KG1 (cell line): ENCODE results near the gene F13A1.
A peak's percentile ranks its signal among the peaks of the same experiment; 100 is the strongest.

Experiments
- DNase-seq: peaks from one replicate; lab custom pipeline; 2025; lab: John Stamatoyannopoulos, UW

The F13A1 gene

DNA sequence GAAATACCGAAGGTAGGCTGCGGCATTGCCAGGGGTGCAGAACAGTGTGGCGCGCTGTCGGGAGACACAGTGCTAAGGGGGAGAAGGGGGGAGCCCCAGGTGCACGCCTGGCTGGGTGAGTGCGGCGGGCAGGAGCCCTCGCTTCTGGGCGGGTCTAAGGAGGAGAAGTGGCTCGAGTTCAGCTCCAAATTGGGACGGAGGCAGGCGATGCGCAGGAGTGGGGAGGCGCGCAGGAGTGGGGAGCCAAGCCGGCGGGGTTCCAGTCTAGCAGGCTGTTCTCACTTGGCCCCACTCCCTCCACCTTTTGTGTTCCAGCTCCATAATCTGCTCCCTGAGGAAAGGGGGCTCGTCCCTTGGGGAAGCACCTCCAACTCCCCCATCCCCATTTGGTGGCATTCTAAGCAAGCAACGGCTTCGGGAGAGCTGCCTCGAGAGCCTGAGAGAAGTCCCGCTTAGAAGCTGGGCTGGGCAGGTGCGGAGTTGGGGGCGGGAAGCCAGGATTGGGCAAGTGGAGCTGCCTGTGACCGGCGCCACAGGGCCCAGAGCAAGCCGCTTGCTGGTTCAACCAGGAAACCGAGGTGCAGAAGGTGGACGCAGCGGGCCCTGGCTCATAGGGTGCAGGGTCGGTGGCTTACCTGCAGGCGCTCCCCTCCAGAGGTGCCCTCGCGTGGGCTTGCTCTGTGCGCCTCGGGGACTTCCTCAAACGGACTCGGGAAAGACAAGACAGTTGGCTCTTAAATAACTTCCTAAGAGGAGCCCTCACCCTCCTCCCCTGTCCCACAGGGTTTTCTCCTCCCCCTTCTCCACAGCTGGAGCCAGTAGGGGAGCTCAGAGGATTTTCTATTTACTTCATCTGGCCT is at the start of gene F13A1:
F13A1 (minus strand) TSS at position 711 of the 860 bp plus-strand sequence. CDS start 1,998 bp downstream, outside the sequence.
- DNase-seq: no peak

DNA sequence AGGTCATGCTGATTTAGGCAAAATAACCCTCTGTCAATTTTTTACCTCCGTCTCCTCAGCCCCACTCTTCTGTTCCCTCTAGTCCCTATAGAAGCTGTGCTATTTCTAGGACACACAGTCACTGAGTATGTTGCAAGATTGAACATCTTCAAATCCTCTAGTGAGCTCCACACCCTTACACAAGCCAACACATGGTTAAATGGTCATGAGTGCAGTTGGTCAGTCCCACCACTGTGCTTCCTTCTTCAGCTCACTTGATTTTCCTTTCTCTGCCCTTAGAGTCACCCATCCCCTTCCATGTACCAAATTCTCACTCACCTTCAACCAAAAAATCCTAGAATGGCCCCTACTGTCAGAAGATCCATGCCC is 48.2 kb upstream of the F13A1 start:
- DNase-seq: no peak

DNA sequence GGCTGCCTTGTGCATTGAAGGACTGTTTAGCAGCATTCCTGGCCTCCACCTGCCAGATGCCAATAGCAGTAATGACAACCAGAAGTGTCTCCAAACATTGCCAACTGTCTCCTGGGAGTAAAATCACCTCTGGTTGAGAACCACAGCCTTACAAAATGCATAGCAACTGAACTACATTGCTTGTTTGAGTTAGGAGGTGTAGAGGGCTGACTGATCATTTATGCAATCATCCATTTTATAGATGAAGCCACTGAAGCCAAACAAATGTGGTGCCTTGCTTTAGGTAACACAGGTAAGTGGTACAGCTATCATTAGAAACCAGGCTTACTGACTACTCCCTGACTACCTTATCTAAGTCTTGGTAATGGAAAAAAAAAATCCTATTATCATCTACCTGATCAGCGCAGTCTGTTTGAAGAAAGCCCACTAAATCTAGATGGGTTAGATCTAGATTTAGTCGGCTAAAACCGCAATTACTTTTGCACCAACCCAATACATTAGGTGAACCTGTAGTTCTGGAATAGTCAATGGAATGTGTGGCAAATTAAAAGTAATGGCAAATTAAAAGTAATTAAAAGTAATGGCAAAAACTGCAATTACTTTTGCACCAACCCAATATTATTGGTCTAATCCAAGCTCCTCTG is 47.7 kb upstream of the F13A1 start:
- DNase-seq: no peak

DNA sequence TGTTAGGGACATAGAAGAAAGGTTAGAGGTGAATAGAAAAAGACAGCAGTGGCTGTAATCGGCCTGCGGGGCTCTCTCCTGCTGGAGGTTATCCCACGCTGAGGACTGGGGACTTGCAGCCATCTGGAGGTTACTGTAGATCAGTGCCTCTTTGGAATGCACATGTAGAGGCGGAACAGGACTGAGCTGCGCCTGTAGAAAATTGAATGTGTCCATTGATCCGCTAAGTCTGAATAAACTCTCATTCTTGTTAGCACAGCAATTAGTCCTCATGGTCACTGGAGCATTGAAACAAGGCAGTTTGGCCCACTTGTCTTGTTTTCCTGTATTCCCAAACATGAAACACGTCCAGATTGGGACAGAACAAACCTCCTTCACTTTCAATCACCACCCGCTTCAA is 46.3 kb upstream of the F13A1 start:
- no peak for DNase-seq

DNA sequence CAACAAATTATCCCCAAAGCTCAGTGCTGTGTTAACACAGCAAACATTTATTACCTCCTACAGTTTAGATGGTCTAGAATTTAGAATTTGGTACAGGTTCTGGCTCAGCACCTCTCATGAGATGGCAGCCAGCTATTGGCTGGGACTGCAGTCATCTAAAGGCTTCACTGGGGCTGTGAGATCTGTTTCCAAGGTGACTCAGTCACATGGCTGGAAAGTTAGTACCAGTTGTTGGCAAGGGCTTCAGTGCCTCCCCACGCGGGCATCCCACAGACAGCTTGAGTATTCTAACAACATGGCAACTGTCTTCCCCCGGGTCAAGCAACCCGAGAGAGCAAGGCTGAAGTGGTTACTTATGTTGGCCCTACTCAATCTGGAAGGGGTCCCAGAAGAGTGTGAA is 44.8 kb upstream of the F13A1 start:
- no peak for DNase-seq

DNA sequence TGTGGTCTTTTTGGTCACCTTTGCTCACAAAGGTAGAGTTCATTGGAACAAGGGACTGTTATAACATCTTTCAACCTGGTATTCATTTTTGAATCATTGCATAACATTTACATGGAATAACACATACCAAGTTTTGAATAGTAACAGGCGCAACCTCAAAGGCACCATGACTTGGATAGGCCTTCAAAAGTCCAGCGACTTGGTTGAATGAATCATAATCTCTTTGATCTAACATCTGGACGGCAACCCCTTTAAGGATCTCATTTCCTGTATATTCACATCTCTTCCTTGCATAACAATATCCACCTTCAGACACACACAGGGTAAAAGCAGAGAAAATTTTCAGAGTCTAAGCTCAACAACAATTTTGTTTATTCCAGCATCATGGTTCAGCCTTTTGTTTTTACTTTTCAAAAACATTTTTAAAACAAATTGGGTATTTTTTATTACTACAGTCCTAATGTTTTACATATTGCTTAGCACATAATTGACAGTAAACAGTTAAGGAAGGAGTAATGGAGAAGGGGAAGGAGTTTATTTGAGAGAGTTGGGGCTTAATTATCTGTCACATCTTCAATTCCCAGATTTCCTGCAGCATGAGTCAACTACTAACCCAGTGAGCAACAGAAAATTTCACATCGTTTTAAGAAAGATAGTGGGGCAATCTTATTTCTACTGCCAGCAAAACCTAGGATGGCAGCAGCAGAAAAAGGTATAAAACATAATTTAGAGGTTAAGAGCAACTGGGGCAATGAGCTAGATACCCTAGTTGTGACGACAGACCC is 41.8 kb upstream of the F13A1 start:
- DNase-seq: no peak

DNA sequence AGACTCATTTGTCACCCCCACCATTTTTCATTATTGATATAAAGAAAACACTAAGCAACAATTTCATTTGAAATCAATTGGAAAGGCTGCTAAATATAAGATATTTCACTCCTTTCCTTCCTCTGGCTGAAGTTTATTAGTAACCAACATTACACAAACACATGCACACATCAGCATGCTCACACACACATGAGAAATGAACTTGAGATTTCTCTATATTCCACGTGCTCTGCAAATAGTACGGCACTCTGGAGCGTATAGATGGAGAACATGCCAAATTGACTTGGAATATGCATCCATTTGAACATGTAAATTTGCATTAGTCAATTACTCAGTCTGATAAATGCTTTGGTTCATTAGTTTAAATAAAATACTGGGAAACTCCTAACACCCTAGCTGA is 37.1 kb upstream of the F13A1 start:
- DNase-seq: no peak

DNA sequence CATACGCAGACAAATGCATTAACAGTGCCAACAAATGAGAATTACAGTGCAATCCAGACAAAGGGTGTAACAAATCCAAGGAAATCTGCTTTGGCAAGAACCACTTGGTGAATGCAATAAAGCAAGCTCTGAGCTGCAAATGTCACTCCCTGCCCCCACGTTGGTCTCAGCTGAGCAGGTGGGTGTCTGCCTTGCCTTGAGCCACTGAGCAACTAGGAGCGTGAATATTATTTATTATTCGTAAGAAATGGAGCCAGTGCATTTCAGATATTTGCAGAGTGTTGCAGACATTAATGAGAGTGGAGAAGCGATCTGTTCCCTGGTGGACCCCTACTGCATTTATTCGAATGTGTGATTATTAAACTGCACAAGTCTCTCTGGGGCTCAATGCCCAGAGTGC is 36.6 kb upstream of the F13A1 start:
- no peak for DNase-seq

DNA sequence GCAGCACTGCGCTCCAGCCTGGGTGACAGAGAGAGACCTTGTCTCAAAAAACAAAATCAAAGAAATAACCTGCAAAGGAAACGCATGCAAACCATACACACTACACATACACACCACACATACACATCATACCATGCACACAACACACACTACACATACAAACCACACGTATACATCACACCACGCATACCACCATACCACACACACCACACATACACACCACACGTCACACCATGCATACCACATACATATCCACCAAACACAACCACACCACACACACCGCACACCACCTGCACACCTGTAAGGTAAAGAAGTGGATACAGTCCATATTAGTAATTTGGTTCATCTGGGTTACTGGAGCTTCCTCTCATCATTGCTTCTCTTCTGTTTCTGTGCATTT is 32.3 kb upstream of the F13A1 start:
- DNase-seq: no peak

DNA sequence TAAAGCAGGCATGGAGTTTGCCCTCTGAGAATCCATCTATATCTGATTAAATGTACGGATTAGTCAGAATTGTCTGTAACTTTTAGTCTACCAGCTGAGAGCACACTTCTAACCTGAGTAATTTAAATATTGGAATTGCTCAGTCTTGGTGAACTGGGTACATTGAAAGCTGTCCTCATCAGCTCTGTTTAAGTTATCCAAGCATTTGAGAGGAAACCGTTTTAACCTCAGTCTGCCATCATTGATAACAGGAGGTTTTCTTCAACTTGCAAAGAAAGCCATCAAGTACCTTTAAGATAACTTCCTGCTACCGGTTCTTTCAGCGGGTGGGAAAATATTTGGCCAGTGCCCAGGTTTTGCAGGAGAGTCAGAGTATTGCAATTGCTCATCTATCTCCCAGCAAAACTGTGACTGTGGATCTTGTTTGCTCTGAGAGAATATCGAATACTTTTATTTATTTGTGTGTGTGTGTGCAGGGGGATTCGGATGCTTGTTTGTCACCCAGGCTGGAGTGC is 31.1 kb upstream of the F13A1 start:
- no peak for DNase-seq

DNA sequence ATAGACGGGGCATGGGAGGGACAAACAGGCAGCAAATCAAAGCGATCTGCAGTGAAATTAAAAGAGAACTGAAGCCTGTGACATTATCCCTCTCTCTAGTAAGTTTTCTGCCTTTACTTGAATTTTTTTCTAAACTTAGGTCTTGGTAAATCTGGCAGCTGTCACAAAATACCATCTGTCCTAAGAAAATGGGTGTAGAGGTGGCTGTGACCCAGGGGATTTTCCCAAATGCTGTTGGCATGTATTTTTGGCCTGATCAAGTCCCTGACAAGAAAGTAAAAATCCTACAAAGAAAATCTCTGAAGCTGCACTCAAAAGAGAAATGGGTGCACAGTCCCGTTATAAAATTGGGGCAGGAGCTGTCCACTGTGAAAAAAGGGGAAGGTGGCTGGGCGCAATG is 30.2 kb upstream of the F13A1 start:
- no peak for DNase-seq

DNA sequence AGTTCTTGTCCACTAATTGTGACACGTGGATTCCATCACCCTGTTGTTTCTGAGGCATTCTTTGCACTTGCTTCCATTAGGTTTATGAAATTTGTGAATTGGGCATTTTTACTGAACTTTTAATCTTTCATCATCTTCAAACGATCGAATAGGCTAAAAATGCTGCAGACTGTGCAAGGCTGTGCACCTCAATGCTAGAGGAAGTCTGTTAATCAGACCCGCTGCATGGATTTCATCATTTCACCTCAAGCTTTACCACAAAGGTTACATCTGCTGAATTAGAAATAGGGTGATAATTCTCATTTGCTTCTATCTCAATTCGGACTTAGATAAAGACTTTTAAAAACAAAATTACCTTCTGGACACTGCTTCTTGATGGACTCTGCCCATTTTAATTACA is 27.8 kb upstream of the F13A1 start:
- no peak for DNase-seq

DNA sequence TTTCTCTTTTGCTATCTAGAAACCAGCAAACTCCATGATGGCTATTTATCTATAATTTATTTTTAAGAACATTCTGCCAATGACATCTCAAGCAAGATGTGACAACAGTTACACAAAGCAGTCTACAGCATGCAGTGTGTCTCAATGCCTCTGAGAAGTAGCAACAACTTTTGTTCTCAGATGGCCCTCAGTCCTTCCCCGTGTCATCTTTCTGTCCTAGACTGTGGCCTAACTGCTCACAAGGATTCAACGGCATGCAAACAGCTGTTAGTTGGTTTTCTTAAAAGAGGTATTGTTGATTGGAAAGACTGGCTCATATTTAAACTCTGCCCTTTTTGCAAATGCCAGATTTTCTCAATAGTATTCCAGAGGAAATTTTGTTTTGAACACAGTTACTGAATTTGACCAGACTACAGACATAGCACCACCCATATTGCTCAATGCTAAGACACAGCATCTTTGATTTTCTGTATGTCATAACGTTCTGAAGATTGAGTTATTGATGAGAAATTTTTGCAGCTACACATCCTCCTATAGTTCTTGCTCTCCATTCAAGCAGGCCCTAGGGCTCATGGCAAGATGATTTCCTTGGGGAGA is 26.1 kb upstream of the F13A1 start:
- no peak for DNase-seq

DNA sequence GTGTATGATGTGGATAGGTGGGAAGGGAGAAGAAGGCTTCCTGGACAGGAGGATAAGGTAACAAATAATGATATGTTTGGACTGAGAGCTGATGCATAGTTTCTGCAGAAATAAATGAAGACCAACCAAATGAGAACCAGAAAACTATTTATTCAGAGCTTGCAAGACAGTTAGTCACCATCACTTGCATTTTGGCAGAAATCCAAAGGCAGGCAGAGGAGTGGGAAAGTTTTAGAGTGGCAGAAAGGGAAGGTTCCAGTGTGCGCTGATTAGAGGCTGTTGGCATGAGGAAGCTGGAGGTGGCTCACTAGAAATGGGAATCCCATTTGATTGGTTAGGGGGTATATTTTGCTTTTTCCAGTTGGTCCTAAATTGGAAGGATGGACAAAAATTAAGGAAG is 13.0 kb upstream of the F13A1 start:
- DNase-seq: no peak

DNA sequence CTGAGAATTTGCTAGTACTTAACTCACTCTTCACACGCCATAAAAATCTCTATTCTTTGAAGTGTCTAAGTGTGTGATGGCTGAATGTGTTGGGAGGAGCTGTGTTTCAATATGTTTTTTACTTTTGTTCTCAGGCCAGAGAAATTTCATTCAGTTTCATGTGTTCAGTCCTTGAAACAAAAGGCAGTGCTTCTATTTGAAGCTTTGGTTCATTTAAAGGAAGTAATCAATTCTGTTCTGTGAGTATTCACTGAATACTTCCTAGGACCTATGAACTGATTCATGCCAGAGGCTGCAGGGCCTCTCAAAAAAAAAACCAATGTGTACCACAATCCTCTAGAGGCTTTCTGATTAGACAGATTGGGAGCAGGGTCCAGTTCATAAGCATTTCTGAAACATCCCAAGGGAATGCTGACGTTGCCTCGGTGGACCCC is 12.4 kb upstream of the F13A1 start:
- DNase-seq: no peak

DNA sequence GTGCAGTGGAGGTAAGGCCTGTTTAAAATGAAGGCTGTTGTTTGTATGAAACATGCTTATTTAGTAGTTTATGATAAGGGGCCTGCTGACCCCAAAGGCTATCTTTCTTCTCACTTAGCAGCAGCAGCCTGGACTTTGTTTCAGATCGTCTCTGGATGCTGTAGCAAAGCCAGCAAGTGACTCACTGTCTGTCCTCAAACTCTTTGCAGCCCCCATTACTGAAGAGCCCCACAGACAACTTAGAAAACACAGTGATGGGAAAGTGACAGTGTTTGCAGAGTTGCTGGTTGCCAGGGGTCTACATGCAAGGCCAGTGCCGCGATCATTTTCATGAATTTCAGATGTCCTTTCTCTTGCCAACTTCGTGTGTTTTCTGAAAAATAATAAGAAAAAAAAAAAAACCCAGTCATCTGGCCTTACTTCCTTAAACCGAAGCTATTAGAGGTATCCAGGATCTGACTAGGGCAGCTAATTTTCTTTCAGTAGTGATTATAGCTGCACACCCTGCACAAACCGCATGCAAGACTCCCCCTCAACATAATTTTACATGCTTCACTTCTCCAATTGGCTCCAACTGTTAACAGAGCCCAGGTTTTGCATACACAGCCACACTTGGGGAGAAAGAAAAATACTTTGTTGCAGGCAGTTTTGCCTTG is 11.6 kb upstream of the F13A1 start:
- DNase-seq: peak; percentile 5

DNA sequence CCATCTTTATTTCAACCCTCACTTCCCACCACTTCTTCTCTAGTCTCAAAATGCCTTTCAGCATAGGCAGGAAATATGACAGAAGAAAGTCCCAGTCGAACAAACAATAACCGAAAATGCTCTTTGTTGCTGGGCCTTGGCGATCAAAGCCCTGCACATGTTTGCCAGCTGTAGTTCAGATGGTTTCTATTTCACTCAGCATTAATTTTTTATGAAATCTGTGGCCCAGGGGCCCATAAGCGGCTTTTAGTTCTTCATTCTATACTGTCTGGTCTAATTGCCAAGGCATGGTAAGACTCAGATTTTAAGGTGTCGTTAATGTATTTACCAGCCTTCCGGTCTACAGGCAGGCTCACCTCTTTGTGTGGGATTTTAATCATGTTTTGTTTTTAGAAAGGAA is 10.9 kb upstream of the F13A1 start:
- no peak for DNase-seq

DNA sequence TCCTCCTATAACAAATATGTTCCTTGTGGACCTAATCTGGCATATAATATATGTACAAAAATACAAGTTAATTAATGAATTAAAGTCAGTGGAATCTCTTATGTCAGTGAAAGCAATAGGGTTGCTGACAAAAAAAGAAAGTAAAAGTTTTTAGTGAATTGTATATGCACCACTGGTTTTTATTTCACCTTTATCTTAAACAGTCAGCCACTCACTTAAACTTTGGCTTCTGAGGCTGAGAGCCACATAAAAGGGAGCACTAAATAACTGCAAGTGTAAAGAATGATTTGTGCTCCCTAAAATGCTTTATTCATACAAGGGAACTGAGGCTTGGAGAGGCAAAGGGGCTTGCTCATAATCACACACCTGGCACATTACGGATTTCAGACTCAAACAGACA is 9.9 kb upstream of the F13A1 start:
- no peak for DNase-seq

DNA sequence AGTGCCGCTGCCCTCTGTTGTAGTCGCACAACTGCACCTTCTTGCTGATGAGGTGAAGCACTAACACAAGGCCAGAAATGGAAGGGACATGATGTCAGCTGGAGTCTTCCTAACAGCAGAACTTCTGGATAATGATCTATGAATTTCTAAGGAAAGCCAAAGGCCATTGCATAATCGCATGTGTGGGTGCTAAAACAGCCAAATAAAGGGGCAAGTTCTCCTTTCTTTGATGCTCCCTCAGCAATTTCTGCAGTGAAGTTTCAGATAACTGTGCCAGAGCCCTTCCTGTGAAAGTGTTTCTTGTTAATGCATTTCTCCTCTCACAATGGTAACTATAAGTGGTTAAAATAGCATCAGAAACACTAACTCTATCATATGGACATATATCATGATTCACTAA is 8.0 kb upstream of the F13A1 start:
- no peak for DNase-seq

DNA sequence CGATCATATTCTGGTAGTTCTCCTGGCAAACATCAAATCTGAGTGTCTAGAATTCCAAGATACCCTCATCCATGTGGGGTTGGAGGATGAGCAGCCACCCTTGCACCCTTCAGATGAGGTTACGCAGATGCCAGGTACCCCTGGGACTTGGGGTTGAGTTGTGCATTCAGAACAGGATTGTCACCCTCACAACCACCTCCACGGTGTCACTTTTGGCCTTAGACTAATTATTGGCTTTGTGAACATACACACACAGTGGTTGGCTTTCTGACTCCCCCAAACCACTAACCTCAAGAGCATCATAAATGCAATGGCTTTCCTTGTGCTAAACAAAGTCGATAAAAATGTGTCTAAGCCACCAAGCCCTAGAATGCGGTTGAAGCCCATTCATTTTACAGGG is 2.9 kb upstream of the F13A1 start:
- DNase-seq: no peak

DNA sequence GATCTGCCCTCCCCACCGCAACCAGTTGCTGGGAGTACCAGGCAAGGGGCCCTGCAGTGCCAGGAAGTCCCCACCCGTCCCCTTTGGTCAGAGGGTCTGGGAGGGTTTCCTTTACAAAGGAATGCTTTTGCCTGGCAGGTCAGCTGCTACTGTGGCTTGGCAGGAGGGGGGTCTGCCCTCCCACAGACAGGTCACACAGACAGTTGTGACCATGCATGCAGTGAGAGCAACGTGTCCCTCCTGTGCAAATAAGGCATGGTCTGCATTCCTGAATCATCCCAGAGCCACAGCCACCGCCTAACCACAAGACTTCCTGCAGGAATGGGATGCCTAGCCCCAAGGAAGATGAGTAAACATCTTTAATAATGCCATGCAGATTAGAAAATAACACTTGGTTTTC is 439 bp upstream of the F13A1 start:
- DNase-seq: no peak
